ENCODE results near the gene GALNT7. TPM values are rescaled to one million over a fixed set of nuclear protein-coding genes. Genes with fewer than 3 reads are reported as not detected.
A peak's percentile ranks its signal among the peaks of the same experiment; 100 is the strongest.

The GALNT7 gene
- total RNA-seq, 1 donor from 2014 or later: 71.6 TPM

DNA sequence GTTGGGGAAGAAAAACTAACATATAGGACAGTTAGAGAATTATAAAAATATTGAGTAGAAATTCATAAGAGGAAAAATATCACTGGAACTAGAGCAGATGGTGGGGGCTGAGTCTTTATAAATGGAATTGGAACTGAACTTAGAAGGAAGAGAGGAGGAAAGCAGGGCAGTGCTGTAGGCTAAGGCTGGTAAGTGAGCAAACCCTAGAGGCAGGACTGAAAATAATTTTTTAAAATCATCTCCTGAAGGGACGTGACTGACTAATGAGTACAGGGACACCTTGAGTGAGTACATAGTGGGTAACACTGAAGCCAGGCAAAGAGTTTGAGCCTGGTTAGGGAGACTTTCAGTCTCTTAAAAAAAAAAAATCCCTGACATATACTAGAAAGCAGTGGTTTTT lies 63.3 kb downstream of the GALNT7 start:
- peak; percentile 52 for DNase-seq (ENCODE audit: low read depth)

DNA sequence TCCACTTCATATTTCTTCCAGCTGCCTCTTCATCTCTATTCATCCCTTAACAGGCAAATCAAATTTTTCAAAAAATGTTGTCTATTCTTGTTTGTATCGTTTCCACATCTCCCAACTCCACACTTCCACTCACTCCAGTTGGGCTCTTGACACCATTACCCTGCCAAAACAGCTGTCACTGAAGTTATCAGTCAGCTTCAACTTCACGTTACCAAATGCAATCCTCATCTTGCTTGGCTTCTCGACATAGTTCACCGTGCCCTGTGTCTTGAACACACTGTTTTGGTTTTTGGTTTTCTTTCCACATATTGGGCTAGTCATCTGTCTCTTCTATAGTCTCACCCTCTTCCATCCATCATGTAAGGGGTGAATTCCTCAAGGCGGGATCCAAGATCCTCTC lies 65.2 kb downstream of the GALNT7 start:
- no peak for DNase-seq (ENCODE audit: low read depth)

DNA sequence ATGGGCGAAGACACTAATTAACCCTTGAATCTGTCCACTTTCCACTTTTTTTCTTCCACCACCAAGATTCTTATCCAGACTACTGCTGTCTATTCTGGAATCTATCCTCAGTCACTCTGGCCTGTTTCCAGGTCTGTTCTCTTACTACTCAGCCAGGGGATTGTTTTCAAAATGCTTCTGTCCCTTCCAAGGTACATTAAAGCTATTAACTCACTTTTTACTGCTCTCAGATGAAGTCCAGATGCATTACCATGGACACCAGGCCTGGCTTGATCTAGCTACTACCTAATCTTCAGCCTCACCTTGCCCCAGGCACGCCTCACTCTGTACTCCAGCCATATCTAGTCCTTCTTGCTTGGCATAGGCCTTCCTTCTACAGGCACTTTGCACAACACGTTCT lies 66.4 kb downstream of the GALNT7 start:
- DNase-seq (ENCODE audit: low read depth): no peak

DNA sequence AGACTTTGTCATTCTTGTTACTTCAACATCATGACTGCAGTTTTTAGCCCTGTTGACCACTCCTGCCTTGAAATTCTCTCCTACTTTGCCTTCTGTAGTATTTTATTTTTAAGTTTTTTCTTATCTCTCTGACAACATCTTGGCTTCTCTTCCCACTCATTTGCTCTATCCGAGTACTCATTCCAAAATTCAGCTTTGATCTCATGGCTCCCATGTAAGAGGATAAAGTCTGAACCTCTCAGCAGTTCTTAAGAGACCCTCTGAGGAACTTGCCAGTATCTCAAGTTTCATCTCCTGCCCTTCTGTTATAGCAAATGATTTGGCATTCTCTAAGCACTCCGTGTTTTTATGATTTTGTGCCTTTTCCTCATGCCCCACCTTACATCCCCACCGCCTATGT lies 67.7 kb downstream of the GALNT7 start:
- no peak for DNase-seq (ENCODE audit: low read depth)

DNA sequence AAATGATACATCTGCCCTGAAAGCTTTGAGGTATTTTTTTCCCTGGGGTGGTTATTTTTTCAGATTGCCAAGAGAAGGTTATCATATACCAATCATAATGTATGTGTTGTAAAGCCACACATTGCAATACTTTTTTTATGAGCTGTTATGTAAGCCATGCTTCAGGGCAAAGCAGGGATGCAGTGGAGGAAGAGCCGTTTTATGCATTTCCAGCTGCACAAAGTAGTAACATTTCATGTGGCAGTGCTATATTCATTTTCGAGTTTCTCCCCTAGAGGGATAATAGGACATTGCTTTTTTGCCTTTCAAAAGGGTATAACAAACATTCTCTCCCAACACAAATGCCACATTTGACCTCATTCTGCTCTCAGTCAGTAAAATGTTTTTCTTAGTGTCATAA lies 68.5 kb downstream of the GALNT7 start:
- no peak for DNase-seq (ENCODE audit: low read depth)

DNA sequence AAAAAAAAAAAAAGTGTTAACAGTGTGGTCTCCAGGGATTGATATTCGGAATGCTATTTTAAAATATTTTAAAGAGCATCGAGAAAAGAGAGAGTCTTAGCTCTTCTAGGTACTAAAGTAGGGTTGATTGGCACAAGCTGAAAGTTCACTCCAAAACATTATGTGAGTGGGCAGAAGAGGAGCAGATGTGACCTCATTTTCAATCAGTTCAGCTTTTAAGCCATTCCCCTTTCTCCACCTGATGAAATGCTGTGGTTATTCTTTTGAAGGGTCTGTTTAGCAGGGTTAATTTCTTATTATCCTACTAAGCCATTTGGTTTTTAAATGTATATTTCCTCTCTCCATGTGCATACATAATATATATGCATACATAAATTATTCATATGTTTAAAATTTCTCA lies 69.2 kb downstream of the GALNT7 start:
- DNase-seq (ENCODE audit: low read depth): no peak

DNA sequence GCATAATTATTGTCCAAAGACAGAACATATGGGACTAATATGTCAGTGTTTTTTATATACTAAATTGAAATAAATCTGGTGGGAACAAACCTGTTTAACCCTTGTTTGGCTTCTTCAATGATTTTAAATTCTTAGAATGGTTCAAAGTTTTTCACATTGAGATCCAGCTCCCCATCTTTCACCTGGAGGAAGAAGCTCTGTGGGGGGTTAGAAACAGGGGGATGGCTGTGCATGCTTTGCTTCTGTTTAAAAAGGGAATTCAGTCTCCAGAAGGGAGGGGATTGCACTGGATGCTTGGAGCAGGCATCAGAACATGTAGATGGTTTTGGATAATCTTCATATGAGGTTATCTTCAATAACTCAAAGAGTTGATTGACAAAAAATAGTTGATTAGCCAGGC lies 72.1 kb downstream of the GALNT7 start:
- no peak for DNase-seq (ENCODE audit: low read depth)

DNA sequence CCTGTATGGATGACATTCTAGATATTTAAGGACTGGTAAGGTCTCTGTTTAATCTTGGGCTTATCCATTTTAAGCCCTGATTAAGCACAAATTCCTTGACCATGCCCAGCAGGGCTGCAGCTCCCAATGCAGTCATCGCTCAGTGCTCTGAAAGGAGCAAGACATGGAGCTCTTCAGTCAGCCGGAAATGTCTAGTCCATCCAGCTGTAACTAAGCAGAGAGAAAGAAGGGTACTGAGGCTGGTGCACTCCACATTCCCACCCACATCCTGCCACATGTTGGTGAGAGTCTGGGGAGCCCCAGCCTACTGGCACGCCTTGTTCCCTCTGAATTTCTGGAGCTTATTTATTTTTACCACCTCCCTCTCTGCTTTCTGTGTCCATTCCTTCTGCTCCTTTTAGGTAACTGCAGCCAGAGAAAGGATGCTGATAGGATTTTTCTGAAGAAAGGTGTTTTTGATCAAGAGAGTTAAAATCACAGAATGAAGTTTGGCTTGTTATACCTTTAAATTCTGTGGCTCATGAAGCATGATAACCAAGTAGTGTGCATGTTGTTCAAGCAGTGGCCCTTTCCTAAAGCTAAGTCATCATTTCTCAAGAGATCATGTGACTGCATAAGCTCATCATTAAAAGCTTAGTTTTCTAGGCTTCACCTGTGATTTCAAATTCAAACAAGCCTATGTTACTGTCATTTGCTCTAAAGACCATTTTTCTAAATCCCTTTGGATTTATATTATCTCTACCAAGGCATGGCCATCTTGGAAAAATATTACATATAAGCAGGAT lies 74.0 kb downstream of the GALNT7 start:
- peak; percentile 56 for DNase-seq (ENCODE audit: low read depth)

DNA sequence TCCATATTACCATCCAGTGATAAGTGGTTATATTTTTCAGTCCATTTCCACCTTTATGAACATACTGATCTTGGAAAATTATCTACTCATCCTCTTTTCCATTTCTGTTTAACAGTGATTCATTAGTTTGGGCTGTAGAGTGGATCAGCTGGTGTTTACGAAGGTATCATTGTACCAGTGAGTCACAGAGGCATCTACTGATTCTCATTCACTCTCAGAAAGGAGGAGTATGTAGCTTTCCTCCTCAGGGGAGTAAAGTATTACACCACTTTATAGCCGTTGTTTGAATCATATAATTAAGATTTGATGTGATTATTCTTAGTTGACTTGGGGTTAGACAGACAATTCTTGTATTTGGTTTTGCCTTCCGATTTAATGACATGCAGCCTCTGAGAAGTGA lies 74.7 kb downstream of the GALNT7 start:
- DNase-seq (ENCODE audit: low read depth): peak; percentile 83

DNA sequence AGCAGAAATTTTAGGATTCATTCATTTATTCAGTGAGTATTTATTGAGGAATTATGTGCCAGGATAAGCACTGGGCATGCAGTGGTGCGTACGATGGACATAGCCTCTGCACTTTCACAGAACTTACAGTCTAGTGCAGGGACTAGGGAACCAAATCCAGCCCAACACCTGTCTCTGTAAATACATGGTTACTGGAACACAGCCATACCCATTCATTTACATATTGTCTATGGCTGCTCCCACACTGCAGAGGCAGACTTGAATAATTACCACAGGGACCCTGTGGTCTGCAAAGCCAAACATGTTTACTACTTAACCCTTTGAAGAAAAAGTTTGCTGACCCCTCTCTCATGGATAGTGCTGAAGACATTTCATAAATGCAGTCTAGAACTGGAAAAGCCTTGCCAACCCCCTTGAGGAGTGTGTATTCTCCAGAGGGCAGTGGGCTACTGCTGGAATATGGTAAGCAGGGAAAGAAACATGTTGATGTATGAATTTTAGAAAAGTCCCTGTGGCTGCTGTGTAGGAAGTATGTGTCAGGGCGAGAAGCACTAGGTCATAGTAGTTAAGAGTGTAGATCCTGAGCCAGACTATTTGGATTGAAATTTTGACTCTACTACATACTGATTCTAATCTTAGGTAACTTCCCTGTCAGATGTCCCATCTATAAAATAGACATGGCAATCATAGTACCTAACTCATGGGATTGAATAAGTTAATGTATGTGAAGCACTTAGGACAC lies 75.5 kb downstream of the GALNT7 start:
- peak; percentile 79 for DNase-seq (ENCODE audit: low read depth)

DNA sequence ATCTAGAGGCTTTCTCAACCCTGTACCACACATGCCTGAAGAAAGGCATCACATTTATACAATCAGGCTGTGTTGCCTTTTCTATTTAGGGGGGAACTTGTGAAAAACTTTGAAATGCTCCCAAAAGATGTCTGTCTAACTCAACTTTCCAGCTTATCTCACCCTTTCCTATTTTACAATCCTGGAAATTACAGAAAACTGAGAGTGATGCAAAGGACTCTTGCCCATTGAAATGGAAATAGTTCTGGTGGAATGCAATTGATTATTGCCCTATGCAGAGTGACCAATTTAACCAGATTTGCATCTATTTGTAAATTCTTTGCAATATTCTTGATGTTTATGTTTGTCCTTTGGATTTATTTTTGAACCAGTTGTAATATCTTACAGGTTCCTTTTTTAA lies 77.3 kb downstream of the GALNT7 start:
- no peak for DNase-seq (ENCODE audit: low read depth)

DNA sequence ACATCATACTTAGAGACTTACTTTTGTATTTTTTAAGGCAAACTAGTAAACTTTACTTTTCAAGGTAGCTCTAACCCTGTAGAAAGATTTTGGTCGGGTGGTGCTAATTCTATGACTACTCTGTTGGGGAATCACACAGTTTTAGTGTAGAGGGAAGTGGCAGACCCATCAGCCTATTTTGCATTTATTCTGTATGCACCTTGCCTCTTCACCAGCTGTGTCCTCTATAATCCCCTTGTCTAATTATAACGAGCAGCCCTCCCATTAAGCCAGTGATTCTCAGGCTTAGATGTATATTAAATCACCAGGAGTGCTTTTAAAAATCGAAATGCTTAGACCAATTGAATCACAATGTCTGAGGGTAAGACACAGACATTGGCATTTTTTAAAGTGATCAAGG lies 78.1 kb downstream of the GALNT7 start:
- no peak for DNase-seq (ENCODE audit: low read depth)

DNA sequence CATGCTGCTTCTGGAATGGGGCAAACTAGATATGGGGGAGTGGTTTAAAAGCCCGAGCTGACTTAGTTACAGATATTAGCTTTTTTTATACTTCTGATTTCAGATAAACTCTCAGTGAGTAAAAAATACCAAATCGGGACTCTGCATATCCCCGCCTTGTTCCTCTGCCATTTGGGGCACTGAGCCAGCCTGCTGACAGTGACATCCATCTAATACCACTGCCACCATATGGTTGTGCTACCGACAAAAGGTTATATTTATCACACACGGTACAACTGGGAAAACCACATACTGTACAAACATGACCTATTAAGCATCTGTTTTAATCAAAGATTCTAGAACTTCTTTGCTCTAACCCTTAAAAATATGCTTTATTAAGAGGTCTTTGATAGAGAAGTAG lies 78.7 kb downstream of the GALNT7 start:
- peak; percentile 72 for DNase-seq (ENCODE audit: low read depth)

DNA sequence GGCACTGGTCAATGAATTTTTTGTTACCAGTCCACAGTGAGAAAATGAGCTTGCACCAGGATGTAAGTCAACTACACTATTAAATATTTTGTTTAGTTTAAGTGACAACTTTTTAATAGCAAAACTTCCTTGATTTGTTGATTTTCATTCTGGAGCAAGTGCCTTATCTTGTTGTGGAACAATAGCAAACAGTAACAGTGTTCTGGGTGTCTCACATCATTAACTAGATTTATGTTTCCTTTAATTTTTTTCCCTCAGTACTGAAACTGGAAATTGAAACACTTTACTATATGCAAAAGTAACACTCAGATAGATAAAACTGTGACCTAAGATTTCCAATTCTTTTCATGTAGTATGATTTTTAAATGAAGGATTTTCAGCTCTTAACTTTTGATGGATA lies 80.1 kb downstream of the GALNT7 start:
- DNase-seq (ENCODE audit: low read depth): no peak

DNA sequence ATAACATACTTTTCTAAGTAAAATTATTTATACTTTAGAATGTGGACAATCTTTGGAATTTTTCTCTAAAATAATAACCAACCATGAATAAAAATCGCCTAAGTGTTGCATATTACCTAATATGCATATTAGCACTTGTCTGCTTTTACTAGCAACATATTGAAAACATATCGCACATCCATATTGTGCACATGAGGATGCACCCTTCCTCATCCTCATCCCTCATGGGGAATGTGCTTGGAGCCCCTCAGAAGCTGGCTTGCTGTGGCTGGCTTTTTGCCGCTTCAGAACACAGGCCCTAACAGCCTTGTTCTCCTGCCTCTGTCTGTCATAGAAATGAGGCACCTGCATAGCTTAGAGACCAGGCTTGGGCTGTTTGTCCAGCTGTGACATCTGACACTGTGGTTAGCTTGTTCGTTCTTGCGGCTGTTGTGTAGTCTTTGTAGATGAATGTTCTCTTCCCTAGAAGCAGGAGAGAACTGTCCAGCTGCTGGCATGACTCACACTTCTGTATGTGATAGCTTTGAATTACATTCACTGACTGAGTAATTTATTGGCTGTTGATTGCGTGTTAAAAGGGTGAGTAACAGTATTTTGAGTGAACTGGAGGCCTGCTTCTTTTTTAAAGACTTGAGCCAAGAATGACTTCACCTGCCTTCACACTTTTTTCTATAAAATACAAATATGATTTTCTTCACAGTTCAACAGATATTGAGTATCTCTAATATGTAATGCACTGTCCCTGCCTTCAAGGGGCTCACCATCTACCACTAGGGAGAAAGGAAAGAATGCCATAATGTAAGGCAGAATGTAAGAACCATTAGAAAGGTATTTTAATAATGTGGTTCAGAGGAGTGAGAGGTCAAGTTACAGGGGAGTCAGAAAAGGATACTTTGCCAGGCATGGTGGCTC lies 83.7 kb downstream of the GALNT7 start:
- DNase-seq (ENCODE audit: low read depth): peak; percentile 100

DNA sequence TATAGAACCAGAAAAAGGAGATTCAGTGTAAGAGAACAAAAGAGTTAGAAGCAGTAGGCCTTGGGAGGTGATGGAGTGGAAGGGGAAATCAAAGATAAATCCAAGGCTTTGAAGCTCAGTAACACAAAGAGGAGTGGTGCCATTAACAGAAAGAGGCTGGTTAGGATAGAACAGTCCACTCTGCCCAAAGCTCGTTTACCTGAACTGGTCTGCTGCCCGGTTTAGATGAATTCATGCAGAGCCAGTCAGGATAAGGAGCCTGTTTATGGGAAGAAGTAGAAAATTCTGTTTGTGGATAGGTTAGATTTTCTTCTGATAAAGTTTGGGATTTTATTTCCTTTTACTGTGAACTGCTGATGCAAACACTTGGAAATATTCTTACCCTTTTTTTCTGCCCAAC lies 85.0 kb downstream of the GALNT7 start:
- DNase-seq (ENCODE audit: low read depth): no peak

DNA sequence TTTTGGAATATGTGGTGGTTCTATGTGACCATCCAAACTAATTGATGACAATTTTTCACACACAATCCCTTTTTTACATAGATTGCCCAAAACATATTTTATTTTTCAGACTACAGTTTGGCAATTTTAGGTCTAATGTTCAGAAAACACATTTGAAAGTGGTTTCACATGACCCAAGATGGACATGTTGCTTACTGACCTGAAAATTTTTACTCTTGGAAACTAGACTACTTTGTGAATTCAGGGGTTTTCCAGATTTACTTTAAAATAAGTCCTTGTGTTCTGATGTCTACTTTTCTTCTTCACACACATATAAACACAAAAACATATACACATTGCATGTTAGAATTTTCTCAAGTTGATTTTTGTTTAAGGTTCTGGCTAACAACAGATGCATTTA lies 86.0 kb downstream of the GALNT7 start:
- no peak for DNase-seq (ENCODE audit: low read depth)

DNA sequence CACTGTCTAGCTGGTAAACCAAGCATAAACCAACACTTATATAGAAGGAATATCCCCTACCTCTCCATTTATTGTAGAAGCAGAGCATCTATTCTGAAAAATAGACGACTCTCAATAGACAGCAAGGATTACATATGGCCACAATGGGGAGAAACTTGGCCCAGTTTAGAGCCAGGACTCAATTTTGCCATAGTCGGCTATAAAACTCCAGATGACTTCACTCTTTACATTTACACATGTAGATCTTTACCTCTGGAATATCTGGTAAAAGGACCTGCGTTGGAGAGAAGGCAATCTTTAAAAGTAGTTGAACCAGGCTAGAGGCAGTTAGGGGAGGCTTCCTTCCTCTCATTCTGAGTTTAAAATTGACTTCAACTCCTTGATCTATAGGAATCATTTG lies 88.2 kb downstream of the GALNT7 start:
- DNase-seq (ENCODE audit: low read depth): no peak

DNA sequence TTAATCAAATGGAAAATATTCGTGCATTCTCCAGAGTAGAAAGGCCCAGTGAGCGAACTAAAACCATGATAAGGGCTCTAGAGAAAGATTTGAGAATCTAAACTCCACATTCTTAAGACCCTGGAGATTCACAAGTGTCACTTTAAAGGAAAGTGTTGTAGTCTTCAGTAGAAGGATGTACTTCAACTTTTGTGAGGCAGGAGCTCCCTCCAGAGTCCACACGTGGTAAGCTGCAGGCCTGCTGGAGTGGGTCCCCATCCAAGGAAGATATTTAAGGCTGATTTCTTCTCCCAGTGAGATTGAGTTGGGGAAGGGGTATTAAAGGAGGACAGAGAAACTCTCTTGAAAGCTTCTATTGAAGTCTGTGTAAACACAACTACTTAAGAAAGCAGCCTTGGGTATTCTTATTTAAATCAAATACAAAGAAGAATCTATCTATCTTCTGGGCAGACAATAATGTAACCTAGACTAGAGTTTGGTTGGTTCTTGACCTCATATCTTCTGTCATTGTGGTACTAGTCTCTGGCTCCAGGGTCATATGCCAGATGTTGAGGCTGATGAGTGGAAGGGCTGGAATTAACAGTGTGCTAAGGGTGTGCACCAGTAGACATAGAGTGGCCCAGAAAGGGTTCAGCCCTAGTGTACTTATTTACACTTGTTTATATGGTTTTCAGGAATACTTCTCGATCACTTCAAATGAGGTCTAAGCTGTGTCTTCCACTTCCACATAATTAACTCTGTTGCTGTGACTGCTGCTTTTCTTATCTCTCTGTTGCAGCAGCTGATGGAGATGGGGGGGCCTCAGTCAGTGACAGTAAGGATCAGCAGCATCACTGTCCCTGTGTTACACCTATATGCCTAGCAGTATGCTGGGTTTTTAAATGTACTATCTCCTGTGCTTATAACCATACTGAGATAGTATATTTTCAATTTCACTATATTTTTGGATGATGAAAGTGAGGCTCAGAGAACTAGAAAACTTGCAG lies 89.4 kb downstream of the GALNT7 start:
- DNase-seq (ENCODE audit: low read depth): peak; percentile 80

DNA sequence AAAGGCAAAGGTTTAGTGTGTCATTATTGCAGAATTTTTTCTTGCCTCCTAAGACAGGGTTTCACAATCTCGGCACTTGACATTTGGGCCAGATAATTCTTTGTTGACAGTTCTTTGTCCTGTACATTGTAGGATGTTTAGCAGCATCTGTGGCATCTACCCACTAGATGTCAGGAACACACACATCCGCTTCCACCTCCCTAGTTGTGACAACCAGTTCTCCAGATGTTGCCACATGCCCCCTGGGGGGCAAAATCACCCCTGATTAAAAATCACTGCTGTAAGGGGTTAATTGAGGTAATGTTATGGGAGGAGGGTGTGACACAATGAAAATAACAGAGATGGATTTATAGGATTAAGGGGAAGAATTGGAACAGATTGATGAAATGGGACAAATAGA lies 90.3 kb downstream of the GALNT7 start:
- no peak for DNase-seq (ENCODE audit: low read depth)

DNA sequence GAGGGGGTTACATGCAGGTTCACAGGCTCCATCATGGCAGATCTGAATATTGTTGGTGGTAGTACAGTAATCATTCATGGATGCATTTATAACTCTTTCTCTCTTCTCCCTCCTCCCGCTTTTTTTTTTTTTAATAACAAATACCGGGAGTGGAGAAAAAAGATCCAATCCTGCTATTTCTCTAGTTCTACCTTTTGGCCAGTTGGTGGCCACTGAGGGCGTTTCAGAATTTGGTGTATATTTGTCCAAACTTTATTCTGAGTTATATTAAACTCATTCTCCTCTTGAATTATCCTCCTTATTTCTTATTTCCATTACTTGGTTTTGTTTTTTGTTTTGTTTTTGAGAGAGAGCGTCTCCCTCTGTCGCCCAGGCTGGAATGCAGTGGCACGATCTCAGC lies 90.7 kb downstream of the GALNT7 start:
- DNase-seq (ENCODE audit: low read depth): no peak
